HG03520 (cell line): ENCODE results near the gene TRABD2B.
A peak's percentile ranks its signal among the peaks of the same experiment; 100 is the strongest.

Experiments
- ATAC-seq: cut with Tn5 transposase; IDR thresholded peaks from one replicate; pipeline ENCODE4 v1.9.1; 2021; ENCODE audit warnings: mild to moderate bottlenecking, moderate library complexity; ENCODE audit not compliant: unreplicated experiment

TRABD2B gene

DNA sequence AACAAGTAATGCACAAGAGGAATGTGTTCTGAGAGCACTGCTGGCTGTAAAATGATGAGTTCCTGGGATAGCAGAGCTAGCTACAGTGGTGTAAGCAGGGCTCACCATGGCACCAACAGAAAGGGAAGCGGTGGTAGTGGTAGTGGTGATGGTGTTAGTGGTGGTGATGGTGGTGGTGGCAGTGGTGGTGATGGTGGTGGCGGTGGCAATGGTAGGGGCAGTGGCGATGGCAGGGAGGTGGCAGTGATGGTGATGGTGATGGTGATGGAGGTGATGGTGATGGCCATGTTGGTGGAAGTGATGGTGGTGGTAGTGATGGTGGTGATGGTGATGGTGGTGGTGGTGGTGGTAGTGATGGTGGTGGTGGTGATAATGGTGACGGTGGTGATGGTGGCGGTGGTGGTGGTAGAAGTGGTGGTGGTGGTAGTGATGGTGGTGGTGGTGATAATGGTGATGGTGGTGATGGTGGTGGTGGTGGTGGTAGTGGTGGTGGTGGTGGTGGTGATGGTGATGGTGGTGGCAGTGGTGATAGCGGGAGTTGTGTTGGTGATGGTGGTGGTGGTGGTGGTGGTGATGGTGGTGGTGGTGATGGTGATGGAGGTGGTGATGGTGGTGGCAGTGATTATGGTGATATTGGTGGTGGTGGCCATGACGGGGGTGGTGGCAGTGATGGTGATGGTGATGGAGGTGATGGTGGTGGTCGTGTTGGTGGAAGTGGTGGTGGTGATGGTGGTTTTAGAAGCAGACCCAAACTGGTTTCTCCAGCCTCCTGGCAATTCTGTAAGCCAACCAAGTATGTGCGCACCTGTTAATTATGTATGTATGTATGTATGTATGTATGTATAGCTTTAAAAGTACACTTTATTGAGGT lies 254.1 kb downstream of the TRABD2B start:
- ATAC-seq, result no peak

DNA sequence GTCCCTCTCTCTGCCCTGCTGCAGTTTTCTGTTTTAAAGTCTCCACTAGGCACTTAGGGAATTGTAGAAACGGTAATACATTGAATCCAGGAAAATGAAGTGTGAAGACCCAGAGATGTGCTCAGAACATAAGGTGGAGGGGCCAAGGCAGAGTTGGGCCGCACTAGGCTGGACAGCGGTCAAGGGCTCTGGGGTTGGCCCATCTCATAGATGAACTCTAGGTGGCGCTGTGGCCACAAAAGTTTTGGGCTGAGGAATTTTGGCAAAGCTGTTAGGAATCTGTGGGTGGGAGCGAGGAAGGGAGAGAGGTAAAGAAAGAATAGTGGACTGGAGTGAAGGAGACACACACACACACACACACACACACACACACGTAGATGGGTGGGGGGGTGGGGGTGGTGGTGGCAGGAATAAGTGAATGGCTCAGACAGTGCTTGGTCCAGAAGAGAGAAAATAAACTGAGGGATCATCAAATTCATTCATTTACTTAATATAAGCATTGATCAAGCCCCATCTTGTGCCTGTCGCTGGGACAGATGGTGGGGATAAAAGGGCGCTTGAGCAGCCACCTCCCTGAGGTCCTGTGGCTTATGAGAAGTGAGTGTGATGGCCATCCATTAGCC lies 258.5 kb downstream of the TRABD2B start:
- ATAC-seq, result no peak

DNA sequence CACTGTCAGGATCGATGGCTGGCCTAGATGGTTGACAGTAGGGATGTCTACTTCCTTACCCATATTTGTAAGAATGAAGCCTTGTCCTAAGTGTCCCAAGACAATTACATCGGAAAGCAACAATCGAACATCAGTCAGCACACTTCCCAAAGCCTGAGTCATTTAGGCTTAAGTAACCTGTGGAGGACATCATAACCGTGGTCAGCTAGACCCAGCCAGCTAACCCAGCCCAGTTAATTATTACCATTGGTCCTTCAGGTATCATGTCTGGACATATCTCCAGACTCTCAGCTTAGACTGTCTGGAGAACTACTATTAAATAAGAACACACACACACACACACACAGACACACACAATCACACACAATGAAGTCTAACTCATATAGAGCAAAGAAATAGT lies 264.7 kb downstream of the TRABD2B start:
- ATAC-seq, result no peak

DNA sequence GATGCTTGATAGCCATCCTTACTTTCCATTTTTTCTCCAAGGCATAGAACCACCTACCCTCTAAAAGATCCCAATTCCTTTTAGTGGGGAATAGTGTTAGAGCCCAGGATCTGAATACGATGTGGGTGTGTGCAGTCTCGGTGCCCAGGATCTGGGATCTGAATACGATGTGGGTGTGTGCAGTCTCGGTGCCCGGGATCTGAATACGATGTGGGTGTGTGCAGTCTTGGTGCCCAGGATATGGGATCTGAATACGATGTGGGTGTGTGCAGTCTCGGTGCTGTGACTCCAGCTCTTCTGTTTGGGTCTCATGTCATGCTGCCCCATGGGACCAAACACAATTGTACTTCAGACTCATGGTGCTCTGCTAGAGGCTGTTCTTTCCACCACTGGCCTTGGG lies 265.5 kb downstream of the TRABD2B start:
- no peak for ATAC-seq

DNA sequence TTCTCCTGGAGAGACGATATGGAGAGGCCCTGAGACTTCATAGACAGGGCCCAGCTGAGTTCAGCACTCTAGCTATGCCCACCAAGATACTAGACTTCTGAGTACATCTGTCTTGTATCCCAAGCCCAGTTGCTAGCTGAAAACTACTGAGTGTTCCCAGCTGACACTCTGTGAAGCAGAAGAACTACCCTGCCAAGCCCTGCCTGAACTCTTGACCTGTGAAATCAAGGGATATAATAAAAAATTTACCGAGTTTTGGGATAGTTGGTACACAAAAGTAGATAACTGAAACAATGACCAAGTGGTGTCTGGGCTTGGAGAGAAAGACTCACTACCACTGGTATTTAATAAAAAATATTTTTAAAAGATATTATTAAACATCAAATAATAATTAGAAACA lies 267.5 kb downstream of the TRABD2B start:
- ATAC-seq, result no peak

DNA sequence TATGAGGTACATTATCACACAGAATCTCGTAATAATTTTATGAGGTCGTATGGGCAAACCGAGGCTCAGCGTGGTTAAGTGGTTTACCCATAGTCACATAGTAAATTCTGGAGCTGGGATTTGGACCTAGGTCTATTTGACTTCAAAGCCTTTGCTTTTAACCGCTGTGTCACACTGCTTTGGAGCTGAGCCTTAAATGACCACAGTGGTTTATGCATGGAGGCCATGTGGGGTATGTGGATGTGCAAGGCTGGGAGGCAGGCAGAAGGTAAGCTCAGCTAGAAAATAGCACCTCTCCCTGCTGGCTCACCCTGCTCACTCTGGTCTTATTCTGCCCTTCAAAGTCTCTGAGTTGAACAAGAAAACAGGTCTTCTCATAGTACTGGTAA lies 269.5 kb downstream of the TRABD2B start:
- ATAC-seq, result no peak

DNA sequence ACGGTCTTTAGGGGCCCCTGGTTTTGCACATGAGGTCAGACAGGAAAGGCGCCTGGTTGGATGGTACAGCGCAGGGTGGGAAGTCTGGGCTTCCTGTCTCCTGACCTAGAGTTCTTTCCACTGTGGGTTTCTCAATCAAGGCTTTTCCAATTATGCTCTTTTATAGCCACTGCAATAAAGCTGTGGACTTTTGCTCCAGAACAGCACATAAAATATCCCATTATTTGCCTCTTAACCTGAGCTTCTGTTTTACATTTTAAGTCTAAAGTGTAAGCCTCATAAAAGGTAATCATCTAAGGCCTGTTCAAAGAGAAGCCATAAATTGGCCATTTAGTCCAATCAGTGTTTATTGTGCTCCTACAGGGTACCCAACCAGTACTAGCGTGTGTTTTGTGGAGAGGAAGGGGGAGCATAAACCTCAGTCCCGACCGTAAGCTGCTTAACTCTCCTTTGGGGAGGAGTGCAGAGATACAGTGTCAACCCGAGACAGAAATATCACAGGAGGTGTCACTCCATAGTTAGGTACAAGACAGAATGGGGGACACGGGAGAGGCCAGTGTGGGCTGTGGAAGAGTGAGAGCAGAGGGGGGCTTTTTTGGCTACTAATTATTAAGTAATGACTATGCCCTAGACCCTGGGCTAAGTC lies 270.0 kb downstream of the TRABD2B start:
- ATAC-seq, result no peak

DNA sequence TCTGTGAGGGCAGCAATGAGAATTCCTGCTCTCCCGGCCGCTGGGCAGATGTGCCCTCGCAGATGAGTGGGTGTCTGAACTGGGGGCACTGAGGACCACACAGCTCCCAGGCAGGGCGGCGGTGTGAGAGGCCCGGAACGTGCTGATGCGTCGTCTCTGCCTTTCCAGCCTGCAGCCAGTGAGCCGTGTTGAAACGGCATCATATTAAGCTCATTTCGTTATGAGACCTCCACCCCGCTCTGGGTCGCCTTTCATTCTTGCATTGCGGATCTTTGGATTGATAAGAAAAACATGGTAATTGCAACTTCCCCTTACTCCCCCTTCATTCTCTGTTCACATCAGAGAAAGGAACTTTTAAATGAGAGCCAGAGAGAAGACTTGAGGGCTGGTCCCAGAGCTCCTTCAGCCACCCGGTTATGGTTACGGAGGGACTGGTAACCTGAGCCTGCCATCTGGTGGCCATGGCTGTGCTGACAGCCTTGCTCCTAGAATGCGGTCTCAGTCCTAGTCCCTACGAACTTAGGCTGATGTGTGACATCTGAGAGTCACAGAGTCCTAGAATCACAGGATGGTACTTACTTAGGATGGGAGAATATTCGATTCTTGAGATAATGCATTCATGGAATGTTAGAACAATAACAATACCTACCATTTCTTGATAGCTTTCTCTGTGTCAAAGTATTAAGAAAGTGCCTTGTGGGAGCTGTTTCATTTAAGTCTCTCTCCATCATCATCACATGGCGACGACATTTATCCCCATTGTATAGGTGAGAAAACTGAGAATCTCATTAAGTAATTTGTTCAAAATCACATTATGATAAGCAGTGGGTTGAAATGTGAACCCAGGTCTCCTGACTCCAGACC lies 271.0 kb downstream of the TRABD2B start:
- peak; percentile 80 for ATAC-seq

DNA sequence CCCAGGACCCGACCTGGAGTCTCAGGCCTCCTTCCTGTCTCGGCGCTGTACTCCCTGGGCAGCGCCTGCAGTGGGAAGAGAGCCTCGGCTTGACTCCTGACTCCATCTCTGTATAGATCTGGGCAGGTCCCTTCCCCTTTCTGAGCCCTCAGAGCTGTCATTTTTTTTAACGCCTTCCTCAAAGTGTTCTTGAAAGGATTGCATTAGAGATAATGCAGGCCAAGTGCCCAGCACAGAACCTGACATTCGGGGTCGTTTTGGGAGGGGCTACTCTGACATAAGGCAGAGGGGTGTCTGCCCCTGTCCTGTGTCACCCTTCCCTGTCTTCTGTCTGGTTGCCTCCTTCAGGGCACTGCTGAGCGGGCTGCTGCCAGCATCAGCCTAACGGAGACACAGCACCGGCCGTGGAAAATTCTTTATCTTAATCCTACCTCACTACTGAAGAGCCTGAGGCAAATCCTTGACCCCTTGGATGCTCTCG lies 271.6 kb downstream of the TRABD2B start:
- ATAC-seq, result no peak

DNA sequence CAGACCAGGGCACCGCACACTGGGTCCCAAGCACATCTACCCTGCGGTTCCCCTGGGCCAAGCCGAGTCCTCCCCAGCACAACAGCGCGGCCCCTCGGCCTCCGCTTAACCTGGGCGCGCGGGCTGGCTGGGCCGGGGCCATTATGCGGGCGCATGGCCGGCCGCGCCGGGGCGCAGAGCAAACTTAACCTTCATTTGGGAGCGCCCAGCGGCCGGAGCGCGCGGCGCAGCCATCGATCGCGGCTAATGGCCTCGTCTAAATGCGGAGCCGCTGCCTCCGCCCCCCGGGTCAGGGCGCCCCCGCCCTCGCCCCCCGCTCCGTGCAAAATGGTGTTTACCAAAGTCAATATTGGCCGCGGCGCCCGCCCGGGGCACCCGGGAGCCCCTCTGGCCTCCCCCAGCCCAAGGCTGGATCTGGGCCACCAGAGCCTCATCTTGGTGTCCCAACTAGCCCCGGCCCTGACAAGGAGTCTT lies 272.1 kb downstream of the TRABD2B start:
- no peak for ATAC-seq

DNA sequence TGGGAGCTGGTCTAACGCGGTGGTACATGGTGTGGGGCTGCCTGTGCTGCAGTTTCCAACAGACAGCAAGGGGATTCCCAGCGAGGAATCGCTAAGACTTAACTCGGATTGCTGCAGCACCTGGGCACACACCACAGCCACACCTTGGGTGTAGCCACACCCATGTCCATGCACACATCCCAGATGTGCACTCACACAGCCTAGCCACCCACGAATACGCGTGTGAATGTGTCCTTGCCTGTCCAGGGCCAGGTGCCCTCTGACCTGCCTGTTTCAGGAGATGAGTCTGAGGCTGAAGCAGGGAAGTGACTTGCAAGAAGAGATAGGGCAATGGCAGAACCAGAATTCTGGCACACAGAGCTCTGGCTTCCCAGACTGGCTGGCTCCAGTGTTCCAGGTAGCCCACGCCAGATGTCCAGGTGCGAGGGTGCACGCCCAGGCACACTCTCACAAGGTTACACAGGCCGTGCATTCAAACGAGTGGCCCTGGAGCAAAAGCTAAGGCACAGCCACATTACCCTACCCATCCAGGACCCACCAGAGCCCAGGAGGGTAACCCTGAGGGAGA lies 272.7 kb downstream of the TRABD2B start:
- no peak for ATAC-seq

DNA sequence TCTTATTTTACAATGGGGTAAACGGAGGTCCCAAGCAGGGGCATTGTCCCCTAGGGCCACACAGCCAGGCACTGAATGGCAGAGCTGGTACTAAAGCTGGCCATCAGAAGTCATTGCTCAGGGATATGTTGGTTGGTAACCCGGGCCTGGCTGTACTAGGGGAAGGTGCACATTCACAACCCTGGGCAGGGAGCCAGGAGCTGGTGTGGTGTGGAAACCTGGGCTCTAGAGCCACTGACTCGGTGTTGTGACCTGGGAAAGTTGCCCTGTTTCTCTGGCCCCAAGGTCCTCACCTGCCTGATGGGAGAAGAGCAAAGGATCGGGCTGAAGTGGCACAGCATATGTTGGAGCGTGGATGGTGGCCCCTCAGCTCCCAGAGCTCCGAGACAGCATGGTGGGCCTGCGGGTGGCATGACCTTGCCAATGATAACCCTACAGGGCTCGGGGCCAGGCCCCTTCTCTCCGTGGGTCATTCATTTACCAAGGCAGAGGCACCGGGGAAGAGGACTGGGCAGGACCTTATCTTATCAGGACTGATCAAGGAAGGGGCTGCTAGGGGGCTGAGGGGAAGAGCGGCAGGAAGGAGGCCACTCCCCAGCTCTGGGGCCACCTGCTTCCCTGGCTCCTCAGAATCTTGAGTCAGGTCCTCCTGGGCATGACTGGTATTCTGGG lies 274.1 kb downstream of the TRABD2B start:
- ATAC-seq, result no peak

DNA sequence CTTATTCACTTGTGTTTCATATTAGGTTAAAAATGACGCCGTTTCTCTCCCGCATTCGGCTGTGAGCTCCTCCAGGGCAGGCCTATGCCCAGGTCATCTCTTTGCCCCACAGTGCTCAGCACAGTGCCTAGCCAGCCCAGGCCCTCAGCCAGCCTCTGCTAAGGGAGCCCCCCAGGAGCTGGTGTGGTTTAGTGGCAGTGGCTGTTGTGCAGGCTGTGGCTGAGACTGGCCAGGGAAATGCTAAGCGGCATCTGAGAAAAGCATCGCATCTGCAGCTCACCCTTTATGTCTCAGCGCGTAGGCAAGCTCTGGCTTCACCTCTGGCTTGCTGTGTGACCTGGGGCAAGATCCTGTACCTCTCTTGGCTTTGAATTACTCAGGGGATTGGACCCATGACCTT lies 275.1 kb downstream of the TRABD2B start:
- ATAC-seq, result no peak

DNA sequence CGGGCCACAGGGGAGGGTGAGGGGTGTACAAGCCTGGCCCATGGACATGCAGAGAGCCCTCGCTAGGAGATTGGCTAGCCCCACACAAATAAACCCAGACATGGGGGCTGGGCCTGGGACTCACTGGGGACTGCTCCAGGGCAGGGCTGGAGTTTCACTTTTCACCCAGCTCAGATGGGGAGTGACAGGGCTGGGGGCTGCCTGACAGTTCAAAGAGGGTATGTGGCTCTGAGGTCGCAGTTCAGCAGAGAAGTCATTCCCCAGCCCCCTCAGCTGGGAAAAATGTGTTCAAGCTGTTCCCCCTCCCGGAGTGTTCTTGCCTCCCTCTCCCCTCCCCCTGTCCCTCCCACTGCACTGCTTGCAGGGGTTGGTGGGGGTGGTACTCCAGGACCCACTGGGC lies 277.1 kb downstream of the TRABD2B start:
- no peak for ATAC-seq

DNA sequence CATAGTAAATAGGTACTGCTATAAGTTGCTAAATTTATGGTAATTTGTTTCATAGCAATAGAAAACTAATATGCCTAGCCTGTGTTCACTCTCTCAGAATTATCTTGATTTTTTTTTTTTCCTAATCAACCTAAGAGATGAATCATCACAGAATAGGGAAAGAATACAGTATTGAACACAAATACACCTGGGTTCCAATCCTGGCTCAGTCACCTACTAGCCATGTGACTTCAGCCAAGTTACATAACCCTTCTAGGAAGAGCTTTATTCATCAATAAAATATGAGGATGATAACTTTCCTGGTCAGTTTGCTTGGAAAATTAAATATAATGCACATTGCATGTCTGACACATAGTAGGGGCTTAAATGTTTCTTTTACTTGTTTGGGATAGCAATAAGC lies 279.8 kb downstream of the TRABD2B start:
- ATAC-seq, result no peak

DNA sequence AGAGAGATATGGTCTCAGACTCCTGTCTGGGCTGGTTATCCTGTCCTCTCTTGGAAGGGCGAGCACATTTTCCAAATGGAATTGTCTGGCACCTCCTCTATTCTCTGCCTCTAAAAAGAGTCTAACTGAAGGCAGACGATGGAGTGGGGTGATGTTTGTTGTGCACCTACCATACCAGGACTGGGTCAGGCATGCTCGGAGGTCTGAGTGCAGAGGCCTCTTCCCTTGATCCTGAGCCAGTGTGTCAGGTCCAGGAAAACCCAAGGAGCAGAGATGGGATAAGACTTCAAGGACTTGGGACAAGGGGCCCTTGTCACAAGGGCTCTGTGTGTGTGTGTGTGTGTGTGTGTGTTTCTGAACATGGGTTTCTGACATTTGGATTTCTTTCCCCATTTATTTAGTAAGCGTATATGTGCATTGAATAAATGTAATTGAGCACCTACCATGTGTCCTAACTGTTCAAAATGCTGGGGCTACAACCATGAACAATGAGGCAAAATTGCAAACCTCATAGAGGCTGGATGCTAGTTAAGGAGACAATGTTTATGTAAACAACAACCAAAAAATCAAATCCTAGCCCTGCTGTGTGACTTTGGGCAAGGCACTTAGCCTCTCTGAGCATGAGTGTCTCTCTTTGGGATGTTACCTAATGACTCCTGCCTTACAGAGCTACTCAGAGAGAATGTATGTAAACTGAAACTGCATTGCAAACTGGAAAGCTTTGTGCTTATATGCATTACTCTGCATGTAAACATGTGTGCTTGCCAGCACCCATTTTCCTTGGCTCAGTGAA lies 283.0 kb downstream of the TRABD2B start:
- no peak for ATAC-seq

DNA sequence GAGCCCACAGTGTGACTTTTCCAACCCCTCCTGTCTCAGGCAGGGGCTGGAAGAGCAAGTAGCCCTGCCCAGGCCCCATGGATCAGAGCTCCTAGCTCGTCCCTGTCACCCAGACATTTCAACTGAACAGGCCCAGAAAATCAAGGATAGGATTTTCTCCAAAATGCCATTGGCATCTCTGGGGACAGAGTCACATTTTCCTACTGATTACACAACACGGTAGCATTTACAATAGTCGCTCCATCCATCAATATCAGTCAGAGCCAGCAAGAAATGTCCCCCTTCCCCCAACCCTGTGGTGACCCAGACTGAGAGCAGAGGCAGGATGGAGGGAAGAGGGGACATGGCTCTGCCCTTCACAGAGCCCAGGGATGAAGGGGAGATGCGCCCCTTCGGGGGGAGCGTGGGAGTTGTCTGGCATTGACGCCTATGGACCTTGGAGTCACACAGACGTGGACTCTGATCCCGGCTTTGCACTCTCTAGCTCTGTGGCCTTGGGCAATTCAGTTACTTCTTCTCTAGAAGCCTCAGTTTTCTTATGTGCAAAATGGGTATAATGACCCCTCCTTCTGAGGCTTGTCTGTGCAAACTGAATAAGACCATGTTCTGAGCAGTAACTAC lies 283.7 kb downstream of the TRABD2B start:
- ATAC-seq, result no peak

DNA sequence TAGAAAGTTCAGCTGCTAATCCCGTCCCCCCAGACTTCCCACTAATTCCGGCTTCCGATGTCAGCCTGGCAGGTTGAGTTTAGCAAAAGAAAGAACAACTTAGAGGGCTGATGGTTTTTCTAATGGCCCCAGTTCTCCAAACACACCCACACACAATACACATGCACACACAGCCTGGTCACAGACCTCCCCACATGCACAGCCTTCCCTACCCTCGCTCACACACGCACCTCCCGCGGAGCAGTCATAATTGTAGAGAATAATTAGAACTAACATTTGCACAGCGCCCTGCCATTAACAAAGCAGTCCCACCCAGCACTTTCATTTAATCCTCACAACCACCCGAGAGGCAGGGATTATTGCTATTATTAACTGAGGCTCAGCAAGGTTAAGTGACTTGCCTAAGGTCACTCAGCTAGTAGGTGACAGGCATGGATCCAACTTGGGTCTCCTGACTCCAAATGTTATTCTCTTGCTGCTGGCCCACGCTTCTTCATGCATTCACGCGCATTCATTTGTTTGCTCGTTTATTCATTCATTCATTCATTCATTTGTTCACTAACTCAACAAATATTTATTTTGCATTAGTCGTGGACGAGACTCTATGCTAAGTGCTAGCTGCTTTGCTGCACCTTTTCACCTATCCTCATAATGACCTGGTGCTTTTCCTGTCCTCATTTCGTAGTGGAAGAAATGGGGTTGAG lies 284.4 kb downstream of the TRABD2B start:
- no peak for ATAC-seq
